AML-193 (cell line): Measurements from ENCODE around the gene BRD4.
"Not testable (repeated sequence)": the region's sequence is repeated elsewhere in the genome, so short reads cannot be mapped to it uniquely, and the experiment has no call there.

Experiments used
- DNase-seq, 2 experiments: peaks; one replicate each; lab custom pipeline; 2025; lab: John Stamatoyannopoulos, UW

The BRD4 gene

GRCh38 chr19:15360015-15360414 is 27.7 kb upstream of the BRD4 start:
- DNase-seq: not testable (repeated sequence)

GRCh38 chr19:15358918-15359317 is 26.6 kb upstream of the BRD4 start:
- DNase-seq: no peak

DNA sequence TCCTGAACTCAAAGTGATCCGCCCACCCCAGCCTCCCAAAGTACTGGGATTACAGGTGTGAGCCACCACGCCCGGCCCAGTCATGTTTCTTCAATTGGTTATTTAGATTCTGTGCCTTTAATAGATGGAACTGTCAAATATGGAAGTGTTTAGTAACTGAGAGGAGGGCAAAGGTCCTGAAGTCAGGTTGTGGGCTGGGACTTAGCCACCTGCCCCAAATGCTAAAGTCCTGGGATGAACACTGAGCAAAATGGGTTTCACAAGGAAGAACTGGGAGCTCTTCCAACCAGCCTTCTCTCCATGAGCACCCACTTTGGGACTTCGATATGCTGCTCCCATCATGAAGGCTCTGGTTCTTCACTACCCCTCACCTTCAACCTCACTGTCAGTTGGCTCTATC is 25.6 kb upstream of the BRD4 start:
- no peak for DNase-seq

- DNase-seq: no peak
Measured at GRCh38 chr19:15354566-15355296, 22.4 kb upstream of the BRD4 start.

- no peak for DNase-seq
Measured at GRCh38 chr19:15353908-15354307, 21.6 kb upstream of the BRD4 start.

- DNase-seq: not testable (repeated sequence)
Measured at GRCh38 chr19:15352535-15352934, 20.2 kb upstream of the BRD4 start.

DNA sequence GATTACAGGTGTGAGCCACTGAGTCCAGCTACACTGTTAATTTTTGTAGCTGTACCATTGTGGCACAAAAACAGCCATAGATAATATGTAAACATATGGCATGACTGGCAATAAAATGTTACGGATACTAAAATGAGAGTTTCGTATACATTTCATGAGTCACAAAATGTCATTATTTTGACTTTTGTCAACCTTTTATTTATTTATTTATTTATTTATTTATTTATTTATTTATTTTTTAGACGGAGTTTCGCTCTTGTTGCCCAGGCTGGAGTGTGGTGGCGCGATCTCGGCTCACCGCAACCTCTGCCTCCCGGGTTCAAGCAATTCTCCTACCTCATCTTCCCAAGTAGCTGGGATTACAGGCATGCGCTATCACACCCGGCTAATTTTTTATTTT is 9.0 kb upstream of the BRD4 start:
- not testable (repeated sequence) for DNase-seq

DNA sequence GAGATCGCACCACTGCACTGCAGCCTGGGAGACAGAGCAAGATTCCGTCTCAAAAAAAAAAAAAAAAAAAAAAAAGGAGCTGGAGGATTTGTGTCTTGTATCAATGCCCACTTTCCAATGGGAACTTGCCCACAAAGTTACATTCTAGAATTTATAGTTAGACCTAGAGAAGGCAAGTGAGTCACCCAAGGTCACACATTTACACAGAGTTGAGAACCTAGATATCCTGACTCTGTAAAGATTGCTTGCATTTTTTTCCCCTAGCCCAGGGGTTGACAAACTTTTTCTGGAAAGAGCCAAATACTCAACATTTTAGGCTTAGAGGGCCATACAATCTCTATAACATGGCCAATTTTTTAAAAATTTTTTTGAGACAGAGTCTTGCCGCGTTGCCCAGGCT is 7.7 kb upstream of the BRD4 start:
- no peak for DNase-seq

GRCh38 chr19:15337202-15337601 is 4.9 kb upstream of the BRD4 start:
- DNase-seq: no peak

DNA sequence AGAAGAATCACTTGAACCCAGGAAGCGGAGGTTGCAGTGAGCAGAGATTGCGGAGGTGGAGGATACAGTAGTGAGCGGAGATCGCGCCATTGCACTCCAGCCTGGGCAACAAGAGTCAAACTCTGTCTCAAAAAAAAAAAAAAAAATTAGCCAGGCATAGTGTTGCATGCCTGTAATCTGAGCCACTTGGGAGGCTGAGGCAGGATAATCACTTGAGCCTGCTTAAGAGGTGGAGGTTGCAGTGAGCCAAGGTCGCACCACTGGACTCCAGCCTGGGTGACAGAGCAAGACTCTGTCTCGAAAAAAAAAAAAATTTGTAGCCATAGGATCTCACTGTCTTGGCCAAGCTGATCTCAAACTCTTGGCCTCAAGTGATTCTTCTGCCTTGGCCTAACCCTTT is 3.7 kb upstream of the BRD4 start:
- not testable (repeated sequence) for DNase-seq

- peak in 1 of 2 experiments; percentile 15 for DNase-seq
Measured at GRCh38 chr19:15331419-15332310, 674 bp downstream of the BRD4 start.

GRCh38 chr19:15330801-15331418 is 1.4 kb downstream of the BRD4 start:
- peak in 1 of 2 experiments; percentile 16 for DNase-seq

DNA sequence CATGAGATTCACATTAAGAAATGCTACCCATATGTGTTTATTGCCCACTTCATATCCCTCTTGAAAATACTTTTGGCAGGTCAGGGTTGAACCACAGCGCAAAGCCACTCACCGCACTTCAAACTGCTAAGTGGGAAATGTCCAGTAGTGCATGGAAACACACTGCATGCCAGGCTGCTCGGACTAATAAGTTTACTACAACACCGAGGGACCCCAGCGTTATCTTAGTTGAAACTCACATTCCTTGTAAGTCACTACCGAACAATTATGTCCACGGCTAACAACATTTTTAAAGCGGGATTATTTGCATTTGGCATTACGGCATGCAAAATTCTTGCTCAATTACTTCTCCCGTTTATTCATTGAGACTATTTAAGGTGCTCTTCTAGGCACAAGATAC is 4.0 kb downstream of the BRD4 start:
- DNase-seq: no peak

- DNase-seq: no peak
Measured at GRCh38 chr19:15324791-15325519, 7.4 kb downstream of the BRD4 start.

DNA sequence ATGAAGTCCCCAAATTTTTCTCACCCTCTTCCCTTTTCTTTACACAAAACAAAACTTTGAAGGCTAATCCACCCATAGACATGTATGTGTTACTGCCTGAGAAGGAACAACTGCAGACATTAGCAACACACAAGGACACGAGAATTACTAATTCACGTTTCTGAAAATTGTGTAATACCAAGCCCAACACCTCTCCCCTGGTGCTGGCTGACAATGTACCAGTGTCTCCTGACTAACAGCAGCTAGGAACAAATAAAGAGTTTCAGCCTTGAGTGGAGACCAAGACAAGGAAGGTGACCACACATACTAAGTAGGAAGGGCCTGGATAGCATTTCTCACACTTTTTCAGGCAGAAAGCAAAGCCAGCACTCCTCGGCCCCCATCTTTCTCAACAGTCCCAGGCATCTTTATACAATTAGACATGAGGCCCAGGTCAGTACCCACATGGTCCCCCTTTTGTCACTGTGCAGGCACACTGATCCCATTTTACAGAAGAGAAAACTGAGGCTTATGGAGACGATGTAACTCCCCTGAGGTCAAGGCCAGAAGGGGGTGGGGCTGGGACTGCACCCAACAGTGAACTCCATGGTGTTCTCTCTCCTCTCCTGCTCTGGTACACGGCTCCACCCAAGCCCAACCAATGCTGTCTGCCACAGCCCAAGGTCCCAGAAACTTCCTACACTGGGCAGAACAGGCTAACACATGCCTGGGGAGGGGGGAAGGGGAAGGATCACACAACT is 8.7 kb downstream of the BRD4 start:
- DNase-seq: peak in 1 of 2 experiments; percentile 23

DNA sequence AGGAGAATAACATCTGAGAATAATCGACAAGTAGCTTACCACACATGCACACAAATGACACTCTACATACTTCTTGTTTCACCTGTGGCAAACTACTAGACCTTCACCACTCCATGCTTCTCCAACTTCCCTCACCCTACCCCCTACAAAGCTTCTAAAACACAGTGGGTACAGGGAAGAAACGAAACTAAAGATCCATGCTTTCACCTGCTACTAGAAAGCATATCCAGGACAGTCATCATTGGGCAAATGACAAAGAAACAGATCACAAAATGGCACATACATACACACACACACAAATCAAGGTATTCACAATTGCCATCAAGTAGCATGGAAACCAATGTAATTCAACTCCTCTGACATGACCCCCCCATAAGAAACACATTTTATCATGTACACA is 10.6 kb downstream of the BRD4 start:
- no peak for DNase-seq

DNA sequence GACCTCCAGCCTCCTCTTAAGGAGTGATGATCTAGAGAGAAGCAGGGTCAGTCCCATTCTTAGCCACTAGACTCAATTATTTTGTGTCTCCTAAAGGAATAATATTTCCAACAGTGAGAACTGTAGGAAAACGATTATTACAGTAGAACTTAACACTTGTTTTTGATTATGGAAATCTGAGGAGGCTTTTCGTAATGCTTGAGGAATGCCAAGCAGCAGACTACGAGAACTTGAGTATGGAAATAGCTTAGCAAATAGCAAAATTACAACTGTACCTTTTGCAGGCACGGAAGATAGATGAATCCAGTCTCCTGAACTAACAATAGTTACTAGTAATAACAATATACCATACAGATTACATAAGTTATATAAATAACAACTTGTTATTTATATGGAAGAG is 12.2 kb downstream of the BRD4 start:
- DNase-seq: no peak

- no peak for DNase-seq
Measured at GRCh38 chr19:15318241-15318691, 14.1 kb downstream of the BRD4 start.

DNA sequence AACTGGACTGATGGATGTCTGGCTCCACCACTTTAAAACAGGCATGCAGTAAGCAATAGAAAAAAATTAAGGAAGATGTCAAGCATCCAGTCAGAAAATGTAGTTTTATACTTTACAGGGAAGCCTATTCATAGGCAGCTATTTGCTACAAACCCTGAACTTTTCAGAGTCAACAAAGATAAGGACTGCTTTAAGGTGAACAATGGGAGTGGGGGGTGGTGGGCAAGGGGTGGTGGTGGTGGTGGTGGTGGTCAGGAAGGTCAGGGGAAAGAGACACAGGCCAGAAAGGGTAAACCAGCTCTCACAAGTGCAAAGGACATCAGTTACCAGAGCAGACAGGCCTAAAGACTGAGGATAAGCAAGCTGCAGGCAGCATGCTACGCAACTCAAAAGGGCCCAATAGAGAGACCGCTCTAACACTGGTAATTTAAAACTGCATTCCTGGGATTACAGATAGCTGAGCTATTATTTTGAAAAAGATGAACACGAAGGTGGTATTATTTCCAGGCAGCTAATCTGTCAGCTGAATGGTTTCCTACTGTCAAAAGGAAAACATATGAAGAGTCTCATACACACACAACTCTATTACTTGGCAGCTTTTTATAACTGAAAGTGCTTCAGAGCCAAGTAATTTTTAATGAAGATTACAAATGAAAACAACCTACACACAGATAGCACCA is 14.8 kb downstream of the BRD4 start:
- no peak for DNase-seq

- DNase-seq: no peak
Measured at GRCh38 chr19:15316498-15316897, 15.8 kb downstream of the BRD4 start.

GRCh38 chr19:15315101-15315500 is 17.2 kb downstream of the BRD4 start:
- no peak for DNase-seq
